HG03575 (cell line): ENCODE measurements around the gene SLC6A18.

ENCODE experiments used
- ATAC-seq: cut with Tn5 transposase; IDR thresholded peaks from one replicate; pipeline ENCODE4 v1.9.1; 2021; ENCODE audit not compliant: unreplicated experiment, insufficient number of reproducible peaks, low FRiP score; ENCODE audit errors: extremely low read depth

SLC6A18 gene

GRCh38 chr5:1201327-1202025 lies 23.7 kb upstream of the SLC6A18 start, which contains the start of gene SLC6A19:
Gene SLC6A19, plus strand, starts transcription at chr5:1201595. Its CDS starts 56 bp downstream, at chr5:1201651.
- ATAC-seq, result no peak

GRCh38 chr5:1202026-1202797 lies 23.0 kb upstream of the SLC6A18 start:
- ATAC-seq, result no peak

- no peak for ATAC-seq
Observed at GRCh38 chr5:1202798-1203185, 22.4 kb upstream of the SLC6A18 start.

GRCh38 chr5:1203311-1203967 lies 21.7 kb upstream of the SLC6A18 start:
- ATAC-seq, result no peak

GRCh38 chr5:1203968-1204692 lies 21.1 kb upstream of the SLC6A18 start:
- ATAC-seq, result no peak

GRCh38 chr5:1204693-1205242 lies 20.4 kb upstream of the SLC6A18 start:
- ATAC-seq, result no peak

- ATAC-seq, result no peak
Observed at GRCh38 chr5:1205255-1206180, 19.7 kb upstream of the SLC6A18 start.

GRCh38 chr5:1206521-1207412 lies 18.4 kb upstream of the SLC6A18 start:
- ATAC-seq, result no peak

- ATAC-seq, result no peak
Observed at GRCh38 chr5:1207555-1207954, 17.6 kb upstream of the SLC6A18 start.

GRCh38 chr5:1208221-1208742 lies 16.9 kb upstream of the SLC6A18 start:
- no peak for ATAC-seq

GRCh38 chr5:1208743-1209488 lies 16.3 kb upstream of the SLC6A18 start:
- ATAC-seq, result no peak

GRCh38 chr5:1209489-1209852 lies 15.7 kb upstream of the SLC6A18 start:
- ATAC-seq, result no peak

GRCh38 chr5:1209896-1210776 lies 15.0 kb upstream of the SLC6A18 start:
- ATAC-seq, result no peak

- ATAC-seq, result no peak
Observed at GRCh38 chr5:1210832-1211251, 14.3 kb upstream of the SLC6A18 start.

- no peak for ATAC-seq
Observed at GRCh38 chr5:1211701-1212100, 13.5 kb upstream of the SLC6A18 start.
